Natural killer cell (primary cell): ENCODE results near the gene MAP4K4. TPM values are rescaled to one million over a fixed set of nuclear protein-coding genes. Genes with fewer than 3 reads are reported as not detected.
A peak's percentile ranks its signal among the peaks of the same experiment; 100 is the strongest.

Experiments used
- ATAC-seq, 3 donors: fragments of 150-1000 bp in 2 of 3; fragments of 200-7000 bp in 1 of 3; cut with Tn5 transposase; 1 replicate in 1 of 3; 2 replicates in 2 of 3; pipeline ENCODE4 v1.10.0; 2021; ENCODE audit warnings: mild to moderate bottlenecking in 2 of 3, moderate library complexity in 2 of 3
- DNase-seq, 2 donors: peaks; one replicate each; pipeline versions ENCODE4 v3.0.0 to v3.0.0-alpha.2; 2013 to 2021; ENCODE audit warnings: mixed read lengths in 1 of 2
- H3K27ac ChIP-seq: one replicate; pipeline ENCODE4 v1.5.1; 2013; ENCODE audit warnings: mild to moderate bottlenecking, low read length
- H3K27me3 ChIP-seq: one replicate; pipeline ENCODE4 v1.6.1; 2013; ENCODE audit warnings: low read length; ENCODE audit not compliant: control insufficient read depth, insufficient read depth
- H3K36me3 ChIP-seq: one replicate; pipeline ENCODE4 v1.6.1; 2013; ENCODE audit warnings: low read length; ENCODE audit not compliant: control insufficient read depth, insufficient read depth
- H3K4me1 ChIP-seq: one replicate; pipeline ENCODE4 v1.6.1; 2013; ENCODE audit warnings: low read length; ENCODE audit not compliant: control insufficient read depth, insufficient read depth
- H3K4me3 ChIP-seq: one replicate; pipeline ENCODE4 v1.5.1; 2013; ENCODE audit warnings: low read length
- H3K9me3 ChIP-seq: one replicate; pipeline ENCODE4 v1.6.1; 2013; ENCODE audit warnings: low read length; ENCODE audit not compliant: control insufficient read depth, insufficient read depth
- H3K27ac Mint-ChIP-seq, 2 donors: one replicate each; pipeline ENCODE4 v1.8.0; 2022; ENCODE audit warnings: mild to moderate bottlenecking in 2 of 2, mixed read lengths in 2 of 2, moderate library complexity in 1 of 2
- H3K27me3 Mint-ChIP-seq, 2 donors: one replicate each; pipeline ENCODE4 v1.8.0; 2022; ENCODE audit warnings: low read depth in 2 of 2, mixed read lengths in 2 of 2
- H3K36me3 Mint-ChIP-seq: one replicate; pipeline ENCODE4 v1.8.0; 2022; ENCODE audit warnings: mixed read lengths
- H3K4me1 Mint-ChIP-seq, 2 donors: one replicate each; pipeline ENCODE4 v1.8.0; 2022; ENCODE audit warnings: mixed read lengths in 2 of 2
- H3K4me3 Mint-ChIP-seq: one replicate; pipeline ENCODE4 v1.8.0; 2022; ENCODE audit warnings: mild to moderate bottlenecking, moderate library complexity, mixed read lengths
- H3K9me3 Mint-ChIP-seq, 2 donors: one replicate each; pipeline ENCODE4 v1.8.0; 2022; ENCODE audit warnings: mixed read lengths in 2 of 2
- WGBS: methylation state at CpG from one replicate; pipeline ENCODE4 v1.1.7; 2013; ENCODE audit warnings: missing lambda C conversion rate; ENCODE audit not compliant: insufficient coverage; 5-methylcytosine and 5-hydroxymethylcytosine counted together
- intact Hi-C: fragments of 100-400 bp; cut with micrococcal nuclease; formaldehyde crosslinking; loops from one replicate; pipeline ENCODE4 v1.14.2; 2022
- total RNA-seq, 4 donors: library from RNA; stranded (reverse); fragments of 120-200 nt in 1 of 4; gene quantifications; one replicate each; pipeline versions ENCODE4 v1.2.3 to v1.2.4, GENCODE V29; 2013 to 2022
- TF ChIP-seq, protein P1 (sequence below): fragments of 200-600 bp; IDR thresholded peaks from one replicate; pipeline ENCODE4 v1.8.0; 2022; ENCODE audit warnings: antibody characterized with exemption

The MAP4K4 gene
- total RNA-seq, 3 donors from 2014 or later (not counting 1 experiment from before 2014, with no cell fraction given) = 60.2 to 80.3 (median 66.5) TPM

DNA sequence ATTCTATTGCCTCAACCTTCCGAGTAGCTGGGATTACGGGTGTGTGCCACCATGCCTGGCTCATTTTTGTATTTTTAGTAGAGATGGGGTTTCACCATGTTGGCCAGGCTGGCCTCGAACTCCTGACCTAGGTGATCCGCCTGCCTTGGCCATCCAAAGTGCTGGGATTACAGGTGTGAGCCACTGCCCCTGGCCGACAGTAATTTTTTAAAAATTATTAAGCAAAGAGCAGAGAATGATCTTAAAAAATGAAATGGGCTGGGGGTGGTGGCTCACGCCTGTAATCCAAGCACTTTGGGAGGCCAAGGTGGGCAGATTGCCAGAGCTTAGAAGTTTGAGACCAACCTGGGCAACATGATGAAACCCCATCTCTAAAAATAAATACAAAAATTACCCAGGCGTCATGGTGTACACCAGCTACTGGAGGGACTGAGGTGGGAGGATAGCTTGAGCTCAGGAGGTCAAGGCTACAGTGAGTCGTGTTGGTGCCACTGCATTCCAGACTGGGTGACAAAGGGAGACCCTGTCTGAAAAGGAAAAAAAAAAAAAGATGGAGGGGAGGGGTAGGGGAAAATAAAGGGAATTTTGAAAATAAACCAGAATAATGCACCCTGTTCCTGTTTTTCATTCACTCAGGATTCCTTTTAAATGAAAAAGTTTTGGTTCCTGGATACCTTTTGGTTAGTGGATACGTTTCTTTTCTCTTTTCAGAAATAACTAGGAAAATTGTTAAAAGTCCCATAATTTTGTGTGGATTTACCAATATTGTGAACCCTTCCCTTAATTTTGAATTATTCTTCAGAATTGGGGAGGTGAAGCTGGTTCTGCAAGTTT is 33.9 kb downstream of the MAP4K4 start:
- WGBS = 91% methylated on average over 9 of the region's 9 CpGs
- Mint-ChIP-seq H3K4me3 (no peak overlapping the region), H3K36me3 (no peaks in the 10 kb centered on the region), H3K9me3 (no peaks in the 10 kb centered on the region), H3K4me1 (peaks cover 58 to 66% of the 10 kb centered on the region in 2 donors), H3K27me3 (no peaks in the 10 kb centered on the region), H3K27ac (no peak overlapping the region)
- H3K9me3 ChIP-seq = no peaks in the 10 kb centered on the region
- ATAC-seq (no peak), DNase-seq (no peak)
- H3K27ac ChIP-seq = no peak overlapping the region
- no peaks in the 10 kb centered on the region for H3K27me3 ChIP-seq
- peaks cover 30% of the 10 kb centered on the region for H3K4me1 ChIP-seq
- TF ChIP-seq, protein P1, sequence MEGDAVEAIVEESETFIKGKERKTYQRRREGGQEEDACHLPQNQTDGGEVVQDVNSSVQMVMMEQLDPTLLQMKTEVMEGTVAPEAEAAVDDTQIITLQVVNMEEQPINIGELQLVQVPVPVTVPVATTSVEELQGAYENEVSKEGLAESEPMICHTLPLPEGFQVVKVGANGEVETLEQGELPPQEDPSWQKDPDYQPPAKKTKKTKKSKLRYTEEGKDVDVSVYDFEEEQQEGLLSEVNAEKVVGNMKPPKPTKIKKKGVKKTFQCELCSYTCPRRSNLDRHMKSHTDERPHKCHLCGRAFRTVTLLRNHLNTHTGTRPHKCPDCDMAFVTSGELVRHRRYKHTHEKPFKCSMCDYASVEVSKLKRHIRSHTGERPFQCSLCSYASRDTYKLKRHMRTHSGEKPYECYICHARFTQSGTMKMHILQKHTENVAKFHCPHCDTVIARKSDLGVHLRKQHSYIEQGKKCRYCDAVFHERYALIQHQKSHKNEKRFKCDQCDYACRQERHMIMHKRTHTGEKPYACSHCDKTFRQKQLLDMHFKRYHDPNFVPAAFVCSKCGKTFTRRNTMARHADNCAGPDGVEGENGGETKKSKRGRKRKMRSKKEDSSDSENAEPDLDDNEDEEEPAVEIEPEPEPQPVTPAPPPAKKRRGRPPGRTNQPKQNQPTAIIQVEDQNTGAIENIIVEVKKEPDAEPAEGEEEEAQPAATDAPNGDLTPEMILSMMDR = no peak
- no peaks in the 10 kb centered on the region for H3K36me3 ChIP-seq
- intact Hi-C loops = no loop called here
- H3K4me3 ChIP-seq = no peak overlapping the region

DNA sequence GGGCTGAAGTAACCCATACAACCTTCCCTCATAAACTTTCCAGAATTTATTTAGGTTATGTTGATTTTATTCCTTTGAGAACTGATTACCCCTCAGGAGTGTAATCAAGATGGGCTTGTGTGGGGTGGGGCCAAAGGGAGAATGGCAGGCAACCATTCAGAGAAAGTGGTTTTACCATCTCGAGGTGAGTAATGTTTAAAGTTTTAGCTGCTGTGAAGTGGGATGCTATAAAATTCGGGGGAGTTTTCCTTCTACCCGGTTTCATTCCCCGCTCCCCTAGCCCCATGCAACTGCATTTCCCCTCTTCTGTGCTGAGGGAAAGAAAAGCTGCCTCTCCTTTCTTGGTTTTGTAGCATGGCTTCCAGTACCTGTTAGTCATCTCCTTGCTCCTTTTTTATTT is 34.7 kb downstream of the MAP4K4 start:
- TF ChIP-seq, protein P1 = no peak
- H3K27ac Mint-ChIP-seq = no peak overlapping the region
- DNase-seq = no peak
- no peak overlapping the region for H3K4me3 ChIP-seq
- no peak overlapping the region for H3K27ac ChIP-seq
- H3K9me3 ChIP-seq = no peaks in the 10 kb centered on the region
- H3K27me3 Mint-ChIP-seq = no peaks in the 10 kb centered on the region
- H3K36me3 ChIP-seq = no peaks in the 10 kb centered on the region
- H3K9me3 Mint-ChIP-seq = no peaks in the 10 kb centered on the region
- H3K4me1 Mint-ChIP-seq = peaks cover 64 to 66% of the 10 kb centered on the region in 2 donors
- peaks cover 30% of the 10 kb centered on the region for H3K4me1 ChIP-seq
- intact Hi-C loops = no loop called here
- H3K36me3 Mint-ChIP-seq = no peaks in the 10 kb centered on the region
- ATAC-seq = no peak
- no peaks in the 10 kb centered on the region for H3K27me3 ChIP-seq
- H3K4me3 Mint-ChIP-seq = no peak overlapping the region
- WGBS = 71% methylated on average over 4 of the region's 4 CpGs

GRCh38 chr2:101732773-101733256 is 35.3 kb downstream of the MAP4K4 start:
- intact Hi-C loops = no loop called here
- Histone ChIP-seq H3K4me1 (peaks cover 30% of the 10 kb centered on the region), H3K36me3 (no peaks in the 10 kb centered on the region), H3K27ac (no peak overlapping the region), H3K9me3 (no peaks in the 10 kb centered on the region), H3K4me3 (no peak overlapping the region), H3K27me3 (no peaks in the 10 kb centered on the region)
- no peaks in the 10 kb centered on the region for H3K27me3 Mint-ChIP-seq
- TF ChIP-seq, protein P1 = no peak
- no peaks in the 10 kb centered on the region for H3K36me3 Mint-ChIP-seq
- no peak for ATAC-seq
- H3K4me1 Mint-ChIP-seq = peaks cover 64 to 66% of the 10 kb centered on the region in 2 donors
- H3K27ac Mint-ChIP-seq = peak overlapping the region in 1 of 2 donors; percentile 2
- no peak for DNase-seq
- H3K9me3 Mint-ChIP-seq = no peaks in the 10 kb centered on the region
- no peak overlapping the region for H3K4me3 Mint-ChIP-seq
- WGBS = 97% methylated on average over 14 of the region's 14 CpGs
